Fibroblast of lung (primary cell): ENCODE measurements around the gene VWA7. TPM values are rescaled to one million over a fixed set of nuclear protein-coding genes. Genes with fewer than 3 reads are reported as not detected.

Experiments used
- DNase-seq, 2 donors: peaks; one replicate each; pipeline versions ENCODE4 v3.0.0 to v3.0.0-alpha.2; 2010; ENCODE audit warnings: low read depth in 2 of 2
- H2AFZ ChIP-seq: 2 replicates; pipeline ENCODE4 v1.5.1; 2012; ENCODE audit warnings: low read length, control low read depth, inconsistent platforms
- H3K27ac ChIP-seq: 2 replicates; pipeline ENCODE4 v1.5.1; 2011; ENCODE audit warnings: low read length, control low read depth; ENCODE audit not compliant: insufficient read depth
- H3K27me3 ChIP-seq: 2 replicates; pipeline ENCODE4 v1.5.1; 2011; ENCODE audit warnings: mild to moderate bottlenecking, low read length; ENCODE audit not compliant: control insufficient read depth, insufficient read depth
- H3K36me3 ChIP-seq: 2 replicates; pipeline ENCODE4 v1.5.1; 2011; ENCODE audit warnings: low read length; ENCODE audit not compliant: control insufficient read depth, insufficient read depth
- H3K4me1 ChIP-seq: 2 replicates; pipeline ENCODE4 v1.5.1; 2011; ENCODE audit warnings: low read length; ENCODE audit not compliant: control insufficient read depth, insufficient read depth; ENCODE audit errors: extremely low read depth
- H3K4me2 ChIP-seq: 2 replicates; pipeline ENCODE4 v1.5.1; 2011; ENCODE audit warnings: low read length, control low read depth; ENCODE audit not compliant: insufficient read depth; ENCODE audit errors: extremely low read depth
- H3K4me3 ChIP-seq, 4 experiments: fragments of 200-600 bp in 1 of 4; sonication (generic) in 1 of 4; replicated peaks in 1 of 4; 2 replicates each; pipeline ENCODE4 v1.5.1; 2011 to 2016; ENCODE audit warnings: low read length in 4 of 4, low read depth in 3 of 4, mild to moderate bottlenecking in 3 of 4, control low read depth in 2 of 4, inconsistent platforms in 1 of 4, mixed read lengths in 1 of 4; ENCODE audit not compliant: insufficient read depth in 1 of 4; ENCODE audit errors: control extremely low read depth in 1 of 4
- H3K79me2 ChIP-seq: 2 replicates; pipeline ENCODE4 v1.5.1; 2012; ENCODE audit warnings: mild to moderate bottlenecking, low read length, inconsistent platforms; ENCODE audit not compliant: control insufficient read depth, insufficient read depth
- H3K9ac ChIP-seq: 2 replicates; pipeline ENCODE4 v1.5.1; 2011; ENCODE audit warnings: mild to moderate bottlenecking, low read length, control low read depth; ENCODE audit not compliant: insufficient read depth
- H3K9me3 ChIP-seq: 2 replicates; pipeline ENCODE4 v1.5.1; 2012; ENCODE audit warnings: low read depth, low read length; ENCODE audit not compliant: control insufficient read depth, insufficient read depth
- H4K20me1 ChIP-seq: 2 replicates; pipeline ENCODE4 v1.5.1; 2011; ENCODE audit warnings: low read length; ENCODE audit not compliant: control insufficient read depth, insufficient read depth; ENCODE audit errors: extremely low read depth
- EZH2 ChIP-seq: IDR thresholded peaks from 2 replicates; pipeline ENCODE4 v1.5.1; 2012; ENCODE audit warnings: low read length, control low read depth, mild to moderate bottlenecking; ENCODE audit errors: missing control alignments
- polyA plus RNA-seq, 2 donors: library from polyadenylated mRNA; depleted of rRNA in 1 of 2; stranded (reverse) in 1 of 2; unstranded in 1 of 2; fragments of >200 nt; gene quantifications; 2 replicates each; pipeline ENCODE4 v1.2.1, GENCODE V29; 2011 to 2012; ENCODE audit warnings: missing spikeins in 1 of 2
- total RNA-seq: library from RNA; depleted of rRNA; stranded (reverse); fragments of >200 nt; gene quantifications from 2 replicates; pipeline ENCODE4 v1.2.1, GENCODE V29; 2014
- TF ChIP-seq, protein P1 (sequence below), 2 donors: IDR thresholded peaks in 1 of 2; conservative IDR thresholded peaks in 1 of 2; 1 replicate in 1 of 2; 2 replicates in 1 of 2; pipeline ENCODE4 v1.5.1; 2011 to 2012; ENCODE audit warnings: low read length in 2 of 2, control low read depth in 1 of 2, inconsistent platforms in 1 of 2, low read depth in 1 of 2, mild to moderate bottlenecking in 1 of 2

VWA7 gene
- total and polyA plus RNA-seq, 2 donors (not counting 1 experiment from before 2014, with no cell fraction given), result 0.16 to 0.66 TPM

DNA sequence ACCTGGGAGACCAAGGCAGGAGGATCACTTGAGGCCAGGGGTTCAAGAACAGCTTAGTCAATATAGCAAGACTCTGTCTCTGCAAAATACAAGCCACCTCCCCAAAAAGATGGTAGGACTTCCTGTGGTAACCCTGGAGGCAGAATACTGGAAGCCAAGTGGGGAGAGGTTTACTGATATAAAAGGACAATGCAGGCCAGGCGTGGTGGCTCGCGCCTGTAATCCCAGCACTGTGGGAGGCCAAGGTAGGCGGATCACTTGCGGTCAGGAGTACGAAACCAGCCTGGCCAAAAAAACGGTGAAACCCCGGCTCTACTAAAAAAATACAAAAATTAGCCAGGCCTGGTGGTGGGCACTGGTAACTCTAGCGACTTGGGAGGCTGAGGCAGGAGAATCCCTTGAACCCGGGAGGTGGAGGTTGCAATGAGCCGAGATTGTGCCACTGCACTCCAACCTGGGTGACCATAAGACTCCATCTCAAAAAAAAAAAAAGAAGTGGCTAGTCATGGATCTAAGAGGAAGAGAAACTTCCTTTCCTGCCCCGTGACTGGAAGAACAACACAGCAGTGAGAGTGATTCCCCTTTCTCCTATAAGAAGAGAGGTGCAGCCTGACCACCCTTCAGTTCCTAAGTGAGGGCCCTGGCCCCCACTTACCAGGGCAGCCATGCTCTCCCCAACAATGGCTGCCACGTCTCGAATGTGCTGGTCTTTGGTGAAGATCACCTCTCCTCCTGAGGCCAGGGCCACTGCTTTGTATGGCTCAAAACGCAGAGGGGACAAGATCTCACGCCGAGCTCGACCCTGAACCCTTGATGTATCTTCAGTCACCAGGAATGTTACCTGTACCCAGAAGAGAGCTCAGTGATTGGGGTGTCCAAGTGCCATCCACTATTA, 8.5 kb downstream of the VWA7 start:
- Histone ChIP-seq H3K79me2 (no peaks in the 10 kb centered on the region), H3K27me3 (no peaks in the 10 kb centered on the region), H3K4me3 (no peak overlapping the region), H3K4me2 (no peak overlapping the region), H3K4me1 (peaks cover under 1% of the 10 kb centered on the region), H2AFZ (no peak overlapping the region), H3K9ac (no peak overlapping the region), H3K27ac (no peak overlapping the region), H3K36me3 (no peaks in the 10 kb centered on the region), H4K20me1 (no peaks in the 10 kb centered on the region), H3K9me3 (no peaks in the 10 kb centered on the region)
- TF ChIP-seq EZH2, result no peak
- TF ChIP-seq, protein P1, sequence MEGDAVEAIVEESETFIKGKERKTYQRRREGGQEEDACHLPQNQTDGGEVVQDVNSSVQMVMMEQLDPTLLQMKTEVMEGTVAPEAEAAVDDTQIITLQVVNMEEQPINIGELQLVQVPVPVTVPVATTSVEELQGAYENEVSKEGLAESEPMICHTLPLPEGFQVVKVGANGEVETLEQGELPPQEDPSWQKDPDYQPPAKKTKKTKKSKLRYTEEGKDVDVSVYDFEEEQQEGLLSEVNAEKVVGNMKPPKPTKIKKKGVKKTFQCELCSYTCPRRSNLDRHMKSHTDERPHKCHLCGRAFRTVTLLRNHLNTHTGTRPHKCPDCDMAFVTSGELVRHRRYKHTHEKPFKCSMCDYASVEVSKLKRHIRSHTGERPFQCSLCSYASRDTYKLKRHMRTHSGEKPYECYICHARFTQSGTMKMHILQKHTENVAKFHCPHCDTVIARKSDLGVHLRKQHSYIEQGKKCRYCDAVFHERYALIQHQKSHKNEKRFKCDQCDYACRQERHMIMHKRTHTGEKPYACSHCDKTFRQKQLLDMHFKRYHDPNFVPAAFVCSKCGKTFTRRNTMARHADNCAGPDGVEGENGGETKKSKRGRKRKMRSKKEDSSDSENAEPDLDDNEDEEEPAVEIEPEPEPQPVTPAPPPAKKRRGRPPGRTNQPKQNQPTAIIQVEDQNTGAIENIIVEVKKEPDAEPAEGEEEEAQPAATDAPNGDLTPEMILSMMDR (conservative IDR thresholded peaks at IDR 0.05 in 1 of 2, IDR thresholded peaks at IDR 0.05 in 1 of 2; ENCODE audit: low read depth in 1 of 2, low read length in 2 of 2), result no peak
- DNase-seq, result no peak

DNA sequence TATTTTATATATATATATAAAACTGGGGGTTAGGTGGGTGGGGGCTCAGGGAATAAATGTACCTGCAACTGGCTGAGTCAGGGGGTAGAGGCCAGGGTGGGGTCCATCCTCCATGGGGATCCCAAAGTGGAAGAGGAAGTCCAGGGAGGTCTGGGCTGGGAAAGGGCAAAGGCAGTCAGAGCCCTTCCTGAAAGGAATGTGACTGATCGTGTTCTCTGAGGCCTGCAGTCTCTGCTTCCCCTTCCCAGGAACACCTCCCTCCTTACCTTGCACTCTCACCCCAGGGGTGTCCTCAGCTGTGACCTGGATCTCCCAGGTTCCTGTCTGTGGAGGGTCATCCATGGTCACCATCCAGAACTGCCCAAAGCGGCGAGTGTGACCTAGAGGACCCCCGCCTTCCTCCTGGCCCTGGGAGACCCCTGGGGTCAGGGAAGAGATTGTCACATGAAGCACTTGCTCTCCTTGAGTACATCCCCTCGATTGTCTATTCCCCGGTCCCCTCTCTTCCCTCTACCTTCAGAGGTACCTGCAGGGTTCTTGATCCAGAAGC, 10.0 kb downstream of the VWA7 start:
- Histone ChIP-seq H3K27ac (no peak overlapping the region), H3K36me3 (no peaks in the 10 kb centered on the region), H2AFZ (no peak overlapping the region), H3K27me3 (no peaks in the 10 kb centered on the region), H3K79me2 (no peaks in the 10 kb centered on the region), H4K20me1 (no peaks in the 10 kb centered on the region), H3K9ac (no peak overlapping the region), H3K4me3 (no peak overlapping the region), H3K9me3 (no peaks in the 10 kb centered on the region), H3K4me1 (peaks cover 4% of the 10 kb centered on the region), H3K4me2 (no peak overlapping the region)
- TF ChIP-seq, protein P1 (conservative IDR thresholded peaks at IDR 0.05 in 1 of 2, IDR thresholded peaks at IDR 0.05 in 1 of 2; ENCODE audit: low read depth in 1 of 2, low read length in 2 of 2), result no peak
- TF ChIP-seq EZH2, result no peak
- DNase-seq, result no peak

DNA sequence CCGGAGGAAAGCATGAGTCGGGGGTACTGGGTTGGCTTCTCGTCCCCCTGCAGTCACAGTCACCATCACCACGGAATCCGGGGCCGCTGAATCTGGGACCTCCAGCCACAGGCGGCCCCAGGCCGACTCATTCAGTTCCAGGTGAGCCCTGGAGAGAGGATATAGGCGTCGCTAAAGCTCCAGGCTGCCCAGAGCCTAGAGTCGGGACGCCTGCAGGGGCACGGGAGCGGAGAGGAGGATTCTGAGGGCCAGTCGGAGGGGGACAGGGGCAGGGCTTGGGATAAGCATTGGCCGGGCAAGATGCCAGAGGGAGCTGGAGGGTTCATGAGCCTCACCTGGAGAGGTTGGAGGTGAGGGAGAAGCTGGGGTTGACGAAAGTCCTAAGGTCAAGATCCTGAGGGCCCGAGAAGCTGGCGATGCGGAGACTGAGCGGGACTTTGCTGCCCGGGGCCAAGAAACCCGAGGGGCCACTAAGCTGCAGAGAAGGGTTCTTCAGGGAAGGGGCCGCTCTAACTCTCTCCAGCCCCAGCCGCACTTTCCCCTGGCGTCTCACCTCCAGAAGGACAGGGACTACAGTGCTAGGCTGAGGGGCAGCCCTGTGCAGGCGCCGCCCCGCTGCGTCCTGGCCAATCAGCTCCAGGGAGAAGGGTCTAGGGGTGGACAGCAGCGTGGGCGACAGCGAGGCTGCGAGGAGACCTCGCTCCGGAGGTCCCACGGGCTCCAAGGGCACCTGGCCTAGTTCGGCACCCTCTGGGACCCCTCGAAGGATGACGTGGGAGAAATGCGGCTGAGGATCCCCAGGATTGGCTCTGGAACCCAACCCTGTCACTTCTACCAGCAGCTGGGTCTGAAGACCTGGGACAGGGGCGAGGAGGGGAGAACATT, 11.0 kb downstream of the VWA7 start:
- no peak for DNase-seq

More for the DNA sequence above, 11.0 kb downstream of the VWA7 start:
- no peak overlapping the region for H3K27ac ChIP-seq
- H3K36me3 ChIP-seq, result no peaks in the 10 kb centered on the region
- no peak overlapping the region for H3K9ac ChIP-seq
- H3K4me2 ChIP-seq, result peak overlapping the region; percentile 73
- peak overlapping the region; percentile 76 for H2AFZ ChIP-seq
- H4K20me1 ChIP-seq, result no peaks in the 10 kb centered on the region
- TF ChIP-seq, protein P1 (conservative IDR thresholded peaks at IDR 0.05 in 1 of 2, IDR thresholded peaks at IDR 0.05 in 1 of 2; ENCODE audit: low read depth in 1 of 2, low read length in 2 of 2), result no peak
- no peak for TF ChIP-seq EZH2
- H3K9me3 ChIP-seq, result no peaks in the 10 kb centered on the region
- H3K79me2 ChIP-seq, result no peaks in the 10 kb centered on the region
- peaks cover 4% of the 10 kb centered on the region for H3K4me1 ChIP-seq
- no peaks in the 10 kb centered on the region for H3K27me3 ChIP-seq
- H3K4me3 ChIP-seq, result peak overlapping the region in 3 of 4 experiments; percentile 6 to 36 (median 28)
